HG03378 (cell line): Measurements from ENCODE around the gene ANKIB1.
"Not testable (repeated sequence)": the region's sequence is repeated elsewhere in the genome, so short reads cannot be mapped to it uniquely, and the experiment has no call there.

ENCODE experiments used
- ATAC-seq: cut with Tn5 transposase; IDR thresholded peaks from one replicate; pipeline ENCODE4 v1.9.1; 2021; ENCODE audit warnings: mild to moderate bottlenecking, moderate library complexity; ENCODE audit not compliant: unreplicated experiment

ANKIB1 gene

GRCh38 chr7:92325858-92326257, 80.1 kb downstream of the ANKIB1 start:
- ATAC-seq: no peak

GRCh38 chr7:92330835-92331438, 85.2 kb downstream of the ANKIB1 start:
- no peak for ATAC-seq

GRCh38 chr7:92331508-92331907, 85.7 kb downstream of the ANKIB1 start:
- no peak for ATAC-seq

DNA sequence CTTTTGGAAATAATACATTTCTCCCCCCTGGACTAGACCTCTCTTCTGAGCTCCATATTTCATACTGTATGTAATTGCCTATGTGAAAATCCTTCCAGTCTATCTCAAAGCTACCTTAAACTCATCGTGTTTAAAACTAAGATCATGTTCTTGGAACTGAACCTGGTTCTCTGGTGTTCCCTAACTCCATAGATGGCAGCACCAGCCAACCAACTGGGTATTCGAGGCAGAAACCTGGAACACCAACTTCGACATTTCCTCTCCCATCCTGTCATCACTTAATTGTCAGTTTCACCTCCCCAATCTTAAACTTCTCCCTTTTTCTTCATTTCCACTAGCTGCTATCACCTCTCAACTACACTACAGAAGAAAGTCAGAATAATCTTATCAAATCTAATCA, 87.0 kb downstream of the ANKIB1 start:
- ATAC-seq: no peak

- ATAC-seq: no peak
Observed at GRCh38 chr7:92333866-92334265, 88.1 kb downstream of the ANKIB1 start.

DNA sequence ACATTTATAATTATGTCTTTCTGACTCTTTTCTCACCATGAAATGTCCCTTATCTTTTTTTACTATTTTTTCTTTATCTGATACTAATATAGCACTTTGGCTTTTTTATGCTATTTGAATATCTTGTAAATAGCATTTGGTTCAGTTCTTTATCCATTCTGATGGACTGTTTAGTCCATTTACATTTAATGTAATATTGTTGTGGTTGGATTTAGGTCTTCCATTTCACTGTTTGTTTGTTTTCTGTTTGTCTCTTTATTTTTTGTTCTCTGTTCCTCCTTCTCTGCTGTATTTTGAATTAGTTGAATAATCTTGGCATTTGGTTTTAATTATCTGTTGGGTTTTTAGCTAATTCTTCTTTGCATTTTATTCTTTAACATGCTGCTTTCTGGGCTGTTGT, 89.8 kb downstream of the ANKIB1 start:
- ATAC-seq: no peak

GRCh38 chr7:92336662-92337340, 91.0 kb downstream of the ANKIB1 start:
- ATAC-seq: no peak

DNA sequence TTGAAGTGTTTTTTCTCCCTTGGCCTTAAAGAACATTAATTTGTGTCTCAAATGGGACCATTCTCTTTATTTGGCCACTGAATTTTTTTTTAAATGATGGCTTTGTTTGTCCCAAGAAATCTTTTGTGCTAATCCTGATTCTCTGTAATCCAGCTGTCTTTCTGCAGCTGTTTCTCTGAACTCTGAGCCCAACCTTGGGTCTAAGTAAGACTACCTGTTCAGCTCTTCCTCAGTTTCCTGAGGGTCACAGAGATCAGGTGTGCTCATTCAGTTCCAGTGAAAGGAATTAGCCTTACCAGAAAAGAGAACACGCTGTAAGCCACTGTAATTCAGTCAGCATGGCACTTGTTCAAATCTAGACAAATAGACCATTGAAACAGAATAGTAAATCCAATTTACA, 94.2 kb downstream of the ANKIB1 start:
- ATAC-seq: no peak

GRCh38 chr7:92343714-92344113, 97.9 kb downstream of the ANKIB1 start:
- ATAC-seq: no peak

GRCh38 chr7:92352009-92352408, 106.2 kb downstream of the ANKIB1 start:
- no peak for ATAC-seq

GRCh38 chr7:92354214-92354613, 108.4 kb downstream of the ANKIB1 start:
- ATAC-seq: no peak

GRCh38 chr7:92356406-92356805, 110.6 kb downstream of the ANKIB1 start:
- ATAC-seq: no peak

DNA sequence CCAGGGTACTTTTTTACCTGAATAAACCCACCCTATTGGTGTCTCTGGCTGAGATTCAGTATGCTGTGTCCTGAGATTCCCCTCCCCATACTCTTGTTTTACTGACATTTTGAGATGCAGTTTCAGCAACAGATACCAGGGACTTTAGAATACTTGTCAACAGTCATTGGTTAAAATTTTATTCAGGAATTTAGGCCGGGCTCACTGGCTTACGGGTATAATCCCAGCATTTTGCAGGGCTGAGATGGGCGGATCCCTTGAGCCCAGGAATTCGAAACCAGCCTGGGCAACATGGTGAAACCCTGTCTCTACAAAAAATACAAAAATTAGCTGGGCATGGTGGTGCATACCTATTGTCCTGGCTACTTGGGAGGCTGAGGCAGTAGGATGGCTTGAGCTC, 111.5 kb downstream of the ANKIB1 start:
- no peak for ATAC-seq

GRCh38 chr7:92359179-92359578, 113.4 kb downstream of the ANKIB1 start:
- ATAC-seq: not testable (repeated sequence)

DNA sequence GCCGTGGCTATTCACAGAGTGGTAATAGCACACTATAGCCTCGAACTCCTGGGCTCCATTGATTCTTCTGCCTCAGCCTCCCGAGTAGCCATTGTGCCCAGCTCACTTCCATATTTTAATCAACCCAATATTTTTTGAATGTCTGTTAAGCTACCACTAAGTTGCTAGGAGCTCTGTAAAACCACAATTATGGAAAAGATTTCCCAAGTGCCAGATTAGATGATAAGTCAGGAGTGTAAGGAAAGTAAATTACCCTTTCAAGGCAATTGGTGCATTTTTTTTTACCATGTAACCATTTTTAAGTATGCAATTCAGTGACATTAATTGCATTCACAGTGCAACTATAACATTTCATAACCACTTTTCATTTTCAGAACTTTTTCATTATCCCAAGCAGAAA, 114.0 kb downstream of the ANKIB1 start:
- ATAC-seq: no peak

DNA sequence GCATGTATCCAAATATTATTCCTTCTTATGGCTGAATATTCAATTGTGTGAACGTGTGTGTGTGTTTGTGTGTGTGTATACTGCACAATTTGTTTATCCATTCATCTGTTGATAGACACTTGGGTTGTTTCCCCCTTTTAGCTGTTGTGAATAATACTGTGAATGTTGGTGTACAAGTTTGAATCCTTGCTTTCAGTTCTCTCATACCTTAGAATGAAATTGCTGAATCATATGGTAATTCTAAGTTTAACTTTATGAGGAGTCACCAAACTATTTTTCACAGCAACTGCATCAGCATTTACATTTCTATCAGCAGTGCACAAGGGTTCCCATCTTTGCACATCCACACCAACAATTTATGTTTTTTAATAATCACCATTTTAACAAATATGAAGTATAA, 114.6 kb downstream of the ANKIB1 start:
- ATAC-seq: no peak

- ATAC-seq: no peak
Observed at GRCh38 chr7:92362131-92362530, 116.4 kb downstream of the ANKIB1 start.

DNA sequence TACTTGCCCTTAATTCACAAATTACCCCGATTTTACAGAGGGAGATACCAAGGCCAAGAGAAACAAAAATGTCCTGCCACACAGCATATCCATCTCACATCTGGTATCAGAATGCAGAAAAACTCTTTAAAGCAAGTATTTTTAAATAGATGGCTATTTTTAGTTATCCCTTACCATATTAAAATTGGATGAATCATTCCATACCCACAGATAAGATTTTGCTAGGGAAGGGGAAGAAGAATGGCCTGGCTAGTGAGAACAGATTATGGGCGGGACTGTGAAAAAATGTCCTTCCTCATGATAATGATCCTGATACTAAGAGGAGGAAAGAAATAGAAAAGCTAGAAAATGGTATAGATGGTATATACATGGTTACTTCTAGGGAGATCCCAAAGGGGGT, 121.0 kb downstream of the ANKIB1 start:
- no peak for ATAC-seq

DNA sequence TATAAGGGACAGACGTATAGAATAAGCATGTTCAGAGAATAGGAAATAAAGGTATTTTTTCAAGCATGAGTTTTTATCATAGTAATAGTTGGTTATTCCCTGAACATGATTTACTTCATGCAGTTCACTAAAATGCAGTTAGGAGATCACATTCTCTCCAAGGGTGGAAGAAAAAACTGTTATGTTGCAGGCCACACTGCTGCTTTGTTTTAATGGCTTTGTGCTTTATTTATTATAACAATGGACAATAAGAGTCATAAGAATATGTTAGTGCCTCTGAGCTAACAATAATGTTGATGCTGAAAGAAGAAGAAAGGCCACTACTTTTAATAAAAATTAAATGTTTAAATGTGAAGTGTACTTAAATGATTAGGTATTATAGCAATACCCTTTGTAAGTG, 123.0 kb downstream of the ANKIB1 start:
- ATAC-seq: no peak

- no peak for ATAC-seq
Observed at GRCh38 chr7:92375013-92375412, 129.2 kb downstream of the ANKIB1 start.

DNA sequence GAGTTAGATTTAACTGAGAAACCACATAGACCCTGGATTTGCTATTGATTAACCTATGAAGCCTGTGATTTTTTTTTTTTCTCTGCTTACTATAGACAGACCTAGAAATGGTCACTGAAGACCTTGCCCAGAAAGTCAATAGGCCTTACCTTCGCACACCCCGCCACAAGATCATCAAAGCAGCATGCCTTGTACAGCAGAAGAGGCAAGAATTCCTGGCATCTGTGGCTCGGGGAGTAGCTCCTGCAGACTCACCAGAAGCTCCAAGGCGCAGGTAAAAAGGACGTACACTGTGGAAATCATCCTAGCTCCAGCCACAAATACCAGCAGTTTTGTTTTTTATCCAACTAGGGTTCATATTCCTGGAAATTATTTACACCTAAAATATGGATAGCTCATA, 145.3 kb downstream of the ANKIB1 start:
- no peak for ATAC-seq

- no peak for ATAC-seq
Observed at GRCh38 chr7:92397542-92397941, 151.8 kb downstream of the ANKIB1 start.

DNA sequence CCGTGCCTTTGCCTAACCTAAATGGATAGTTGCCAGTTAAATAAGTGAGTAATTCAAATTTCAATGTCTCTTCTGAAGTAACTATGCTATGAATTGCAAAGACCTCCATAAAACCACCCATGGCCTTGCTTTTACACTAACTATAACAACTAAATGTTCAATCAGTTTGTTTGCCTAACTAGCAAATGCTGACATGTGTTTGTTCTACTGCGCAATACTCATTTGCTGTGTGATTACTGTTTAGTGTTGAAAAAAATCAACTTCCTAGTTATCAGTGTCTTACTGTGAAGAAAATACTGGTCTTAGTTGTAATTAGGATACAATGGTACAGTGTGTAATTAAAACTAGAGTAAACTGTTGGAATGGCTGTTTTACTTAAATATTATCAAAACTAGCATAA, 154.2 kb downstream of the ANKIB1 start:
- ATAC-seq: no peak
